Nucleus accumbens (tissue), 56 donors: ENCODE results near the gene NUDT4.

Source experiments
- DNase-seq, 56 donors: peaks; one replicate each; lab custom pipeline; 2025; lab: John Stamatoyannopoulos, UW

The NUDT4 gene

GRCh38 chr12:93451423-93452158 is 73.9 kb downstream of the NUDT4 start:
- DNase-seq, result no peak

- DNase-seq, result no peak
These were observed 75.9 kb downstream of the NUDT4 start for GRCh38 chr12:93453633-93454032.

- no peak for DNase-seq
These were observed 78.4 kb downstream of the NUDT4 start for GRCh38 chr12:93456077-93456476.
